IMR-90 (cell line): ENCODE data around the gene COL11A2. TPM values are rescaled to one million over a fixed set of nuclear protein-coding genes. Genes with fewer than 3 reads are reported as not detected.

Source experiments
- ATAC-seq: fragments of 200-7000 bp; cut with Tn5 transposase; 2 replicates; pipeline ENCODE4 v1.9.1; 2020; ENCODE audit warnings: low read depth, mild to moderate bottlenecking, moderate library complexity
- BruUV-seq: library from RNA; stranded (reverse); fragments of 400-500 nt; replicated peaks from 2 replicates; lab custom pipeline; 2021; lab: Mats Ljungman, UMichigan
- CTCF ChIA-PET: fragments of 300-600 bp; formaldehyde crosslinking; extraction: SDS; loops from one replicate; lab custom pipeline; 2021; ENCODE audit warnings: antibody characterized with exemption; lab: Yijun Ruan, JAX
- POLR2A ChIA-PET: fragments of 300-600 bp; sonication (Branson Sonifier 250); formaldehyde crosslinking; loops from one replicate; lab custom pipeline; 2022; ENCODE audit warnings: antibody characterized with exemption; ENCODE audit not compliant: unreplicated experiment; lab: Charles Lee
- DNase-seq: peaks from one replicate; pipeline ENCODE4 v3.0.0; 2013
- H2AFZ ChIP-seq: replicated peaks from 2 replicates; pipeline ENCODE3; 2013; ENCODE audit warnings: low read length, mild to moderate bottlenecking; ENCODE audit not compliant: poor library complexity
- H2AK5ac ChIP-seq: 2 replicates; pipeline ENCODE4 v1.6.1; 2013; ENCODE audit warnings: low read depth, low read length, inconsistent platforms
- H2AK9ac ChIP-seq: replicated peaks from 2 replicates; pipeline ENCODE3; 2013; ENCODE audit warnings: mild to moderate bottlenecking, low read depth, low read length, moderate library complexity; ENCODE audit not compliant: poor library complexity
- H2BK120ac ChIP-seq: 2 replicates; pipeline ENCODE4 v1.6.1; 2013; ENCODE audit warnings: low read depth, low read length, inconsistent platforms
- H2BK15ac ChIP-seq: 3 replicates; pipeline ENCODE4 v1.6.1; 2013; ENCODE audit warnings: low read depth, low read length, inconsistent platforms
- H2BK20ac ChIP-seq: 2 replicates; pipeline ENCODE4 v1.6.1; 2013; ENCODE audit warnings: low read depth, mild to moderate bottlenecking, inconsistent platforms, low read length, moderate library complexity
- H2BK5ac ChIP-seq: 2 replicates; pipeline ENCODE4 v1.6.1; 2013; ENCODE audit warnings: mild to moderate bottlenecking, low read depth, low read length, inconsistent platforms; ENCODE audit not compliant: poor library complexity, severe bottlenecking
- H3K14ac ChIP-seq: replicated peaks from 2 replicates; pipeline ENCODE4 v1.6.1; 2013; ENCODE audit warnings: low read depth, low read length, inconsistent platforms
- H3K18ac ChIP-seq: 2 replicates; pipeline ENCODE4 v1.6.1; 2013; ENCODE audit warnings: low read depth, low read length, control low read depth
- H3K23ac ChIP-seq: 2 replicates; pipeline ENCODE4 v1.6.1; 2013; ENCODE audit warnings: low read depth, low read length, inconsistent platforms
- H3K27ac ChIP-seq: 2 replicates; pipeline ENCODE4 v1.5.1; 2013; ENCODE audit warnings: mild to moderate bottlenecking, control low read depth, low read length; ENCODE audit not compliant: insufficient read depth
- H3K27me3 ChIP-seq: 2 replicates; pipeline ENCODE4 v1.6.1; 2013; ENCODE audit warnings: low read length; ENCODE audit not compliant: control insufficient read depth, insufficient read depth
- H3K36me3 ChIP-seq: 2 replicates; pipeline ENCODE4 v1.6.1; 2013; ENCODE audit warnings: low read length, mixed read lengths; ENCODE audit not compliant: control insufficient read depth, insufficient read depth
- H3K4ac ChIP-seq: 2 replicates; pipeline ENCODE4 v1.6.1; 2013; ENCODE audit warnings: low read depth, low read length, inconsistent platforms
- H3K4me1 ChIP-seq: 2 replicates; pipeline ENCODE4 v1.6.1; 2013; ENCODE audit warnings: low read length, mixed read lengths; ENCODE audit not compliant: control insufficient read depth, insufficient read depth
- H3K4me2 ChIP-seq: 2 replicates; pipeline ENCODE4 v1.6.1; 2013; ENCODE audit warnings: low read depth, mild to moderate bottlenecking, control low read depth, low read length, moderate library complexity
- H3K4me3 ChIP-seq: 2 replicates; pipeline ENCODE4 v1.5.1; 2013; ENCODE audit warnings: low read depth, mild to moderate bottlenecking, control low read depth, low read length, moderate library complexity; ENCODE audit not compliant: insufficient read depth
- H3K56ac ChIP-seq: 2 replicates; pipeline ENCODE4 v1.6.1; 2013; ENCODE audit warnings: low read length, inconsistent platforms; ENCODE audit not compliant: insufficient read depth; ENCODE audit errors: extremely low read depth
- H3K79me1 ChIP-seq, 2 experiments: 2 replicates each; pipeline ENCODE4 v1.6.1; 2013; ENCODE audit warnings: low read length in 2 of 2, inconsistent platforms in 1 of 2, low read depth in 1 of 2
- H3K9ac ChIP-seq: 2 replicates; pipeline ENCODE4 v1.6.1; 2013; ENCODE audit warnings: low read depth, low read length, control low read depth
- H3K9me1 ChIP-seq: 2 replicates; pipeline ENCODE4 v1.6.1; 2013; ENCODE audit warnings: low read length, inconsistent platforms; ENCODE audit not compliant: insufficient read depth
- H3K9me3 ChIP-seq: 2 replicates; pipeline ENCODE4 v1.6.1; 2013; ENCODE audit warnings: low read length; ENCODE audit not compliant: control insufficient read depth, insufficient read depth
- H4K20me1 ChIP-seq: 2 replicates; pipeline ENCODE4 v1.6.1; 2013; ENCODE audit warnings: low read length, inconsistent platforms; ENCODE audit not compliant: insufficient read depth
- H4K5ac ChIP-seq: 2 replicates; pipeline ENCODE4 v1.6.1; 2013; ENCODE audit warnings: mild to moderate bottlenecking, low read depth, low read length, control low read depth
- H4K8ac ChIP-seq, 2 experiments: 2 replicates each; pipeline ENCODE4 v1.6.1; 2013; ENCODE audit warnings: low read depth in 2 of 2, low read length in 2 of 2, control low read depth in 1 of 2, inconsistent platforms in 1 of 2
- H4K91ac ChIP-seq: 2 replicates; pipeline ENCODE4 v1.6.1; 2013; ENCODE audit warnings: low read depth, low read length, inconsistent platforms; ENCODE audit not compliant: insufficient read depth
- CHD1 ChIP-seq: IDR thresholded peaks from 2 replicates; pipeline ENCODE4 v1.6.1; 2012; ENCODE audit warnings: low read depth, low read length, improper control_type of control experiment
- RFX5 ChIP-seq: IDR thresholded peaks from 2 replicates; pipeline ENCODE4 v1.8.0; 2012; ENCODE audit warnings: low read depth, mild to moderate bottlenecking, low read length, moderate library complexity
- WGBS, 2 experiments: methylation state at CpG; one replicate each; pipeline versions ENCODE4 v1.1.5 to v1.1.7; 2013; ENCODE audit warnings: missing lambda C conversion rate in 2 of 2; ENCODE audit not compliant: insufficient read length in 1 of 2; ENCODE audit errors: extremely low coverage in 2 of 2; 5-methylcytosine and 5-hydroxymethylcytosine counted together
- dilution Hi-C: fragments of 300-500 bp; cut with HindIII; formaldehyde crosslinking; loops from one replicate; pipeline ENCODE4 v1.14.3; 2018; ENCODE audit warnings: low sequenced_read_pairs; ENCODE audit not compliant: unreplicated experiment
- in situ Hi-C: fragments of 300-500 bp; cut with MboI; formaldehyde crosslinking; loops from 3 replicates; pipeline ENCODE4 v1.14.3; 2019; ENCODE audit warnings: low sequenced_read_pairs, inconsistent platforms, mixed read lengths
- intact Hi-C: fragments of 100-400 bp; cut with micrococcal nuclease; formaldehyde crosslinking; loops from 2 replicates; pipeline ENCODE4 v1.10.0; 2022
- polyA plus RNA-seq, 3 experiments: library from polyadenylated mRNA; depleted of rRNA; stranded (reverse); fragments of >200 nt; gene quantifications; 2 replicates each; pipeline ENCODE4 v1.2.3, GENCODE V29; 2012; ENCODE audit warnings: low replicate concordance in 1 of 3
- total RNA-seq: library from RNA; depleted of rRNA; stranded (reverse); fragments of >200 nt; gene quantifications from 2 replicates; pipeline ENCODE4 v1.2.3, GENCODE V29; 2012
- TF ChIP-seq, protein P1 (sequence below): fragments of 150-350 bp; IDR thresholded peaks from 2 replicates; pipeline ENCODE4 v1.6.1; 2017; ENCODE audit warnings: mild to moderate bottlenecking, antibody characterized with exemption, low read length, low read depth

COL11A2 gene
- total and polyA plus RNA-seq, 2 of the 4 experiments (the other 2 are of a cell fraction), result under 0.01 to 0.38 TPM

DNA sequence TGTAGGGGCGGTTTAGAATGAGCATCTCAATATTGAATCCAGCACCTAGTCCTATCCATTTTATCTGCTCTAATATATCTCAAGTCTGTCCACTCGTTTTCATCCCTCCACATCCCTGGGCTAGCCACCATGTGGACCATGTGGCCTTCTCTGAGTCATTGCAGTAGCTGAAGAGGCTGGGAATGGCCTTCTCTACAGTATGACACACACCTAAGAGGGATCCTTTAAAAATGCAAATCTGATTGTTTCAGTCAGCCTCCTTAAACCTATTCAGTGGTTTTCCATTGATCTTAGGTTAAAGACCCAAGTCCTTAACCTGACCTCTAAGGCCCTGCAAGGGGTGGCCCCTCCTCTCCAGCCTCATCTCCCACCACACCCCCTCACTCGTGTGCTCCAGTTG is 25.4 kb upstream of the COL11A2 start:
- Histone ChIP-seq H3K9me1 (no peaks in the 10 kb centered on the region), H2AK5ac (no peak overlapping the region), H3K18ac (no peak overlapping the region), H4K8ac (no peak overlapping the region), H3K36me3 (no peaks in the 10 kb centered on the region), H3K4me1 (peaks cover 2% of the 10 kb centered on the region; the same call in 1 of the 2 replicates), H2AFZ (no peak overlapping the region), H3K14ac (no peak overlapping the region), H3K9me3 (no peaks in the 10 kb centered on the region), H3K4me2 (no peak overlapping the region), H4K5ac (no peak overlapping the region), H2BK20ac (no peak overlapping the region), H2BK15ac (no peak overlapping the region), H4K20me1 (no peaks in the 10 kb centered on the region), H3K27ac (no peak overlapping the region), H2BK5ac (no peak overlapping the region), H3K79me1 (no peaks in the 10 kb centered on the region), H2BK120ac (no peak overlapping the region), H3K56ac (no peak overlapping the region), H3K27me3 (peaks cover 21% of the 10 kb centered on the region), H2AK9ac (no peak overlapping the region), H4K91ac (no peak overlapping the region), H3K9ac (no peak overlapping the region), H3K23ac (no peak overlapping the region), H3K4me3 (no peak overlapping the region), H3K4ac (no peak overlapping the region)
- intact Hi-C loops, result no loop called here
- no CpG with 5 or more reads among the region's 3 CpGs for WGBS, 2 experiments
- ChIA-PET CTCF (no interaction called here), POLR2A (no interaction called here)
- ATAC-seq, result no peak
- TF ChIP-seq CHD1 (no peak), RFX5 (no peak)
- TF ChIP-seq, protein P1, sequence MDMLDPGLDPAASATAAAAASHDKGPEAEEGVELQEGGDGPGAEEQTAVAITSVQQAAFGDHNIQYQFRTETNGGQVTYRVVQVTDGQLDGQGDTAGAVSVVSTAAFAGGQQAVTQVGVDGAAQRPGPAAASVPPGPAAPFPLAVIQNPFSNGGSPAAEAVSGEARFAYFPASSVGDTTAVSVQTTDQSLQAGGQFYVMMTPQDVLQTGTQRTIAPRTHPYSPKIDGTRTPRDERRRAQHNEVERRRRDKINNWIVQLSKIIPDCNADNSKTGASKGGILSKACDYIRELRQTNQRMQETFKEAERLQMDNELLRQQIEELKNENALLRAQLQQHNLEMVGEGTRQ, result no peak
- no TSS peak for BruUV-seq
- no peak for DNase-seq
- dilution Hi-C loops, result no loop called here
- in situ Hi-C loops, result no loop called here
